K562 (cell line): ENCODE results near the gene CACYBP. TPM values are rescaled to one million over a fixed set of nuclear protein-coding genes. Genes with fewer than 3 reads are reported as not detected.

ENCODE experiments used
- DPF2 ChIP-seq: fragments of 450-650 bp; IDR thresholded peaks from 2 replicates; pipeline ENCODE4 v1.6.1; 2016
- MGA ChIP-seq: fragments of 450-650 bp; IDR thresholded peaks from 2 replicates; pipeline ENCODE4 v1.6.1; 2016; ENCODE audit warnings: mild to moderate bottlenecking, moderate library complexity
- NCOA2 ChIP-seq, 2 experiments: fragments of 450-650 bp; IDR thresholded peaks; 2 replicates each; pipeline ENCODE4 v1.6.1; 2018; ENCODE audit warnings: mild to moderate bottlenecking in 2 of 2, moderate library complexity in 1 of 2; ENCODE audit not compliant: partially characterized antibody in 2 of 2
- NFE2 ChIP-seq: IDR thresholded peaks from 2 replicates; pipeline ENCODE4 v1.6.1; 2014; ENCODE audit warnings: antibody characterized with exemption, low read depth
- POU5F1 ChIP-seq: fragments of 150-350 bp; IDR thresholded peaks from 2 replicates; pipeline ENCODE4 v1.6.1; 2014; ENCODE audit warnings: borderline replicate concordance, low read length, low read depth, mild to moderate bottlenecking; ENCODE audit not compliant: partially characterized antibody
- UBTF ChIP-seq, 2 experiments: IDR thresholded peaks; 2 replicates each; pipeline ENCODE4 v1.6.1; 2012; ENCODE audit warnings: improper control_type of control experiment in 2 of 2, low read depth in 2 of 2, low read length in 2 of 2, borderline replicate concordance in 1 of 2
- ZNF699 ChIP-seq: fragments of 250-450 bp; sonication (Bioruptor Pico); IDR thresholded peaks from 2 replicates; pipeline ENCODE4 v1.8.0; 2021; ENCODE audit warnings: mild to moderate bottlenecking, moderate library complexity; ENCODE audit not compliant: insufficient replicate concordance
- polyA plus RNA-seq, 8 experiments: library from polyadenylated mRNA; depleted of rRNA in 4 of 8; stranded (reverse) in 5 of 8; unstranded in 3 of 8; fragments of >200 nt; fragmentation: Nextera tagmentation in 2 of 8; fragmentation: Illumina TruSeq in 1 of 8; extraction: Ambion mirVana in 2 of 8; extraction: Trizol in 1 of 8; gene quantifications; 2 replicates each; pipeline versions ENCODE4 v1.2.1 to v1.2.3, GENCODE V29; 2011 to 2014; ENCODE audit warnings: inconsistent platforms in 1 of 8, missing spikeins in 1 of 8
- total RNA-seq, 7 experiments: library from RNA; depleted of rRNA in 6 of 7; stranded (reverse); fragments of >200 nt in 6 of 7; fragmentation: Illumina TruSeq in 2 of 7; extraction: Trizol in 2 of 7; gene quantifications; 2 replicates each; pipeline versions ENCODE4 v1.2.1 to v1.2.3, GENCODE V29; 2011 to 2021; ENCODE audit warnings: low replicate concordance in 1 of 7
- TF ChIP-seq, protein P1 (sequence below): fragments of 250-450 bp; sonication (Bioruptor Pico); IDR thresholded peaks from 2 replicates; pipeline ENCODE4 v1.8.0; 2021; ENCODE audit warnings: mild to moderate bottlenecking, moderate library complexity
- TF ChIP-seq, protein P2 (sequence below): fragments of 450-650 bp; formaldehyde crosslinking; IDR thresholded peaks from 2 replicates; pipeline ENCODE4 v1.4.0; 2020; ENCODE audit warnings: mild to moderate bottlenecking, moderate library complexity

CACYBP gene
- total and polyA plus RNA-seq, 9 of the 15 experiments (the other 6 are each of a cell fraction or from before 2014, with no cell fraction given), result 147 to 1,576 (median 488) TPM

GRCh38 chr1:175023043-175023921 lies 23.5 kb downstream of the CACYBP start, which contains the start of gene MRPS14 (continued):
- no peak for TF ChIP-seq MGA
- TF ChIP-seq NCOA2 (IDR thresholded peaks at IDR 0.05; ENCODE audit: partially characterized antibody in 2 of 2), result no peak
- TF ChIP-seq ZNF699 (CRISPR knock-in tag), result no peak
- 0 out of 2 replicates have a peak, but pooled peaks have one; percentile 7 for TF ChIP-seq DPF2
- no peak for TF ChIP-seq NFE2
- TF ChIP-seq, protein P1, sequence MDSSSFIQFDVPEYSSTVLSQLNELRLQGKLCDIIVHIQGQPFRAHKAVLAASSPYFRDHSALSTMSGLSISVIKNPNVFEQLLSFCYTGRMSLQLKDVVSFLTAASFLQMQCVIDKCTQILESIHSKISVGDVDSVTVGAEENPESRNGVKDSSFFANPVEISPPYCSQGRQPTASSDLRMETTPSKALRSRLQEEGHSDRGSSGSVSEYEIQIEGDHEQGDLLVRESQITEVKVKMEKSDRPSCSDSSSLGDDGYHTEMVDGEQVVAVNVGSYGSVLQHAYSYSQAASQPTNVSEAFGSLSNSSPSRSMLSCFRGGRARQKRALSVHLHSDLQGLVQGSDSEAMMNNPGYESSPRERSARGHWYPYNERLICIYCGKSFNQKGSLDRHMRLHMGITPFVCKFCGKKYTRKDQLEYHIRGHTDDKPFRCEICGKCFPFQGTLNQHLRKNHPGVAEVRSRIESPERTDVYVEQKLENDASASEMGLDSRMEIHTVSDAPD (CRISPR knock-in tag), result no peak
- peak; percentile 30 for TF ChIP-seq POU5F1
- TF ChIP-seq UBTF (IDR thresholded peaks at IDR 0.05; ENCODE audit: borderline replicate concordance in 1 of 2, low read depth in 2 of 2, low read length in 2 of 2), result no peak
- TF ChIP-seq, protein P2, sequence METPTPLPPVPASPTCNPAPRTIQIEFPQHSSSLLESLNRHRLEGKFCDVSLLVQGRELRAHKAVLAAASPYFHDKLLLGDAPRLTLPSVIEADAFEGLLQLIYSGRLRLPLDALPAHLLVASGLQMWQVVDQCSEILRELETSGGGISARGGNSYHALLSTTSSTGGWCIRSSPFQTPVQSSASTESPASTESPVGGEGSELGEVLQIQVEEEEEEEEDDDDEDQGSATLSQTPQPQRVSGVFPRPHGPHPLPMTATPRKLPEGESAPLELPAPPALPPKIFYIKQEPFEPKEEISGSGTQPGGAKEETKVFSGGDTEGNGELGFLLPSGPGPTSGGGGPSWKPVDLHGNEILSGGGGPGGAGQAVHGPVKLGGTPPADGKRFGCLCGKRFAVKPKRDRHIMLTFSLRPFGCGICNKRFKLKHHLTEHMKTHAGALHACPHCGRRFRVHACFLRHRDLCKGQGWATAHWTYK (CRISPR knock-in tag), result 0 out of 2 replicates have a peak, but pooled peaks have one; percentile 17
